GM18861 (cell line): ENCODE results near the gene NDUFAB1.
"Not testable (repeated sequence)": the region's sequence is repeated elsewhere in the genome, so short reads cannot be mapped to it uniquely, and the experiment has no call there.

Experiments
- ATAC-seq: cut with Tn5 transposase; IDR thresholded peaks from one replicate; pipeline ENCODE4 v1.9.1; 2021; ENCODE audit not compliant: unreplicated experiment

NDUFAB1 gene

GRCh38 chr16:23584186-23585076 lies 11.7 kb downstream of the NDUFAB1 start:
- no peak for ATAC-seq

GRCh38 chr16:23583271-23583670 lies 12.8 kb downstream of the NDUFAB1 start:
- not testable (repeated sequence) for ATAC-seq

GRCh38 chr16:23581764-23582163 lies 14.4 kb downstream of the NDUFAB1 start:
- no peak for ATAC-seq

GRCh38 chr16:23580391-23580790 lies 15.7 kb downstream of the NDUFAB1 start:
- no peak for ATAC-seq

GRCh38 chr16:23579371-23579770 lies 16.7 kb downstream of the NDUFAB1 start:
- no peak for ATAC-seq

- ATAC-seq = no peak
Measured at GRCh38 chr16:23578101-23578830, 17.9 kb downstream of the NDUFAB1 start.

GRCh38 chr16:23577493-23577892 lies 18.6 kb downstream of the NDUFAB1 start:
- ATAC-seq = no peak

GRCh38 chr16:23575834-23576233 lies 20.3 kb downstream of the NDUFAB1 start:
- ATAC-seq = no peak

GRCh38 chr16:23573817-23574216 lies 22.3 kb downstream of the NDUFAB1 start:
- no peak for ATAC-seq

GRCh38 chr16:23572394-23572793 lies 23.7 kb downstream of the NDUFAB1 start:
- ATAC-seq = no peak

- no peak for ATAC-seq
Measured at GRCh38 chr16:23571895-23572294, 24.2 kb downstream of the NDUFAB1 start.

GRCh38 chr16:23570992-23571632 lies 25.0 kb downstream of the NDUFAB1 start:
- ATAC-seq = no peak

GRCh38 chr16:23567602-23568001 lies 28.5 kb downstream of the NDUFAB1 start:
- ATAC-seq = no peak

- no peak for ATAC-seq
Measured at GRCh38 chr16:23566724-23567123, 29.4 kb downstream of the NDUFAB1 start.

- ATAC-seq = no peak
Measured at GRCh38 chr16:23564575-23565363, 31.3 kb downstream of the NDUFAB1 start.

GRCh38 chr16:23563186-23563585 lies 32.9 kb downstream of the NDUFAB1 start:
- no peak for ATAC-seq

- no peak for ATAC-seq
Measured at GRCh38 chr16:23562505-23562904, 33.6 kb downstream of the NDUFAB1 start.

GRCh38 chr16:23561586-23561985 lies 34.5 kb downstream of the NDUFAB1 start:
- ATAC-seq = no peak

GRCh38 chr16:23557779-23558702 lies 38.1 kb downstream of the NDUFAB1 start:
- ATAC-seq = no peak
